ENCODE measurements around the gene SLC39A1. TPM values are rescaled to one million over a fixed set of nuclear protein-coding genes. Genes with fewer than 3 reads are reported as not detected.

The SLC39A1 gene
- total and polyA plus RNA-seq, 2 donors (not counting 3 experiments of a cell fraction or from before 2014, with no cell fraction given): 75.8 to 98.0 TPM

DNA sequence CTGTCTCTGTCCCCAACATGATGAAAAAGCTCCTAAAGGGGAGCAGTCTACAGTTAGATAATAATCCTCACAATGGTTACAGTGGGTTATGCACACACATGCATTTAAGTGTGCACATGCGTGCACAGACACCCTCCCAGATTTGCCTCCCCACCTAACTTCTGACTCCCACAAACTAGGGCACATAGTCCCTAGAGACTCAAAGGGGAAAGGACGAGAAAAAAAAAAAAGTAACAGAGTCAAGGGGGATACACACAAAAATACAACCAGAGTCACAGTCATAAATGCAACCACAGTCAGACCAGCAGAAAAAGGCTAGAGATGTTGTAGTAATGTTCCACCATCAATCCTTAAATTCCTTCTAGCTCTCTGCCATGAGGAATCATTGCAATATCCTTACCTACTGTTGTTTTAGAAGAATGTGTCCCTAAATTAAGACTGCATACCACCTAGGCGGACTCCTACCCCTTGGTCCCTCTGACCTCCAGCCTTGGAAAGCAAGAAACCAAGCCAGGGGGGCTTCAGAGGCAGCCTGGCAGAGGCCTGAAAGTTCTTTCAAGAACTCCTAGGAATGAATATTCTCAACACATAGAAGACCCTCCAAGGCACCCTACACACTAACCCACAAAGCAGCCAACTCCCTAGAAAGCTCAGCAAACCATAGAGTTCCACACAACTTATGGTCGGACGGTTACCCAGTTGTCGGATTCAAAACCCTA lies 6.2 kb downstream of the SLC39A1 start:
- Histone ChIP-seq H3K27me3 (ENCODE audit: control insufficient read depth in 2 of 2, insufficient read depth in 2 of 2, low read length in 2 of 2) (no peaks in the 10 kb centered on the region), H3K27ac (ENCODE audit: insufficient read depth, low read depth, low read length) (no peak overlapping the region), H4K20me1 (replicated peaks; ENCODE audit: control insufficient read depth, extremely low read depth, insufficient read depth, low read length) (no peaks in the 10 kb centered on the region), H3K9me3 (replicated peaks; ENCODE audit: control insufficient read depth, insufficient read depth, low read length) (no peaks in the 10 kb centered on the region), H3K4me2 (ENCODE audit: insufficient read depth, low read length) (peak overlapping the region; percentile 72), H3K4me3 (replicated peaks in 1 of 3; ENCODE audit: insufficient read depth in 1 of 3, low read depth in 1 of 3, low read length in 3 of 3) (peak overlapping the region; percentile 47 to 80 (median 75)), H3K9me1 (replicated peaks; ENCODE audit: control insufficient read depth, extremely low read depth, insufficient read depth, low read length) (no peaks in the 10 kb centered on the region), H3K36me3 (ENCODE audit: control insufficient read depth in 2 of 2, extremely low read depth in 1 of 2, insufficient read depth in 2 of 2, low read length in 2 of 2) (peaks cover 2 to 22% of the 10 kb centered on the region in 2 experiments), H2AFZ (ENCODE audit: low read depth, low read length) (no peak overlapping the region), H3K79me2 (ENCODE audit: control insufficient read depth, insufficient read depth, low read length) (peaks cover 40% of the 10 kb centered on the region), H3K9ac (replicated peaks; ENCODE audit: extremely low read depth, insufficient read depth, low read length) (peak overlapping the region; percentile 72), H3K4me1 (ENCODE audit: control insufficient read depth, extremely low read depth, insufficient read depth, low read length) (peaks cover 25% of the 10 kb centered on the region)
- BruUV-seq (replicated peaks): TSS peak; percentile 1
- DNase-seq (ENCODE audit: low read depth, low spot score) (no peak), FAIRE-seq (no peak)
- CTCF ChIA-PET: interaction anchor here (4.2 kb wide), 1 partner anchor 11 kb away, joined by 25 read pairs; the partner anchor contains the start of gene DENND4B
- dilution Hi-C loops (cut with MboI; ENCODE audit: extremely low pct_ligation_motif_present, low sequenced_read_pairs) (no loop called here), intact Hi-C loops (cut with micrococcal nuclease) (no loop called here)
- POLR2A ChIA-PET: interaction anchor here (1.2 kb wide), 1 partner anchor 76 kb away, joined by 3 read pairs; no protein-coding TSS in a partner anchor
- TF ChIP-seq GATA2 (IDR thresholded peaks at IDR 0.05; ENCODE audit: insufficient read depth, insufficient read length, low read depth, low read length) (no peak), POLR2A (IDR thresholded peaks at IDR 0.05; ENCODE audit: low read depth, low read length) (no peak), FOS (IDR thresholded peaks at IDR 0.05; ENCODE audit: borderline replicate concordance, insufficient read depth, low read length) (no peak)
- TF ChIP-seq, protein P1, sequence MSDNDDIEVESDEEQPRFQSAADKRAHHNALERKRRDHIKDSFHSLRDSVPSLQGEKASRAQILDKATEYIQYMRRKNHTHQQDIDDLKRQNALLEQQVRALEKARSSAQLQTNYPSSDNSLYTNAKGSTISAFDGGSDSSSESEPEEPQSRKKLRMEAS (IDR thresholded peaks at IDR 0.05; ENCODE audit: insufficient read depth, insufficient read length): no peak

DNA sequence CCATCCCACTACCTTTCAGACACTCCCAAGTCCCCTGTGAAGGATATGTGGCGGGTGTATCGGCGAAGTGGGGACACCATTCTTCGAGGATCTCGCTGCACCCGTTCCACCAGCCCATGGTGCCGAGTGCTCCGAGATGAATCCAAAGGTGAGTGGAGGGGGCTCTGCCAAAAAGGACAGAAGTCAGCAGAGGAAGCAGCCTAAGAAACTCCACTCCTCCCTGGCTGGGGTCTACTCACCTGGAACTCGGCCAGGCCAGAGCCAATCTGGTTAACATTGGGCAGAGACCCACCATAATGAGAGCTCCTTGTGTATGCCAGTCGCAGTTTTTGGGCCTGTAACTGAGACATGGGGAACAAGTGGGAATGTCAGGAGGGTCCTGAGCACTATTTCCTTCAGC lies 8.5 kb downstream of the SLC39A1 start:
- H2AFZ ChIP-seq (ENCODE audit: low read depth, low read length): no peak overlapping the region
- intact Hi-C loops (cut with micrococcal nuclease) (no loop called here), dilution Hi-C loops (cut with MboI; ENCODE audit: extremely low pct_ligation_motif_present, low sequenced_read_pairs) (no loop called here)
- peaks cover 6 to 33% of the 10 kb centered on the region in 2 experiments for H3K36me3 ChIP-seq (ENCODE audit: control insufficient read depth in 2 of 2, extremely low read depth in 1 of 2, insufficient read depth in 2 of 2, low read length in 2 of 2)
- ChIA-PET POLR2A (no interaction called here), CTCF (interaction anchor here (1.7 kb wide), 1 partner anchor 32 kb away, joined by 4 read pairs; the partner anchor contains the start of gene RAB13)
- peaks cover 34% of the 10 kb centered on the region for H3K79me2 ChIP-seq (ENCODE audit: control insufficient read depth, insufficient read depth, low read length)
- H3K9me3 ChIP-seq (replicated peaks; ENCODE audit: control insufficient read depth, insufficient read depth, low read length): no peaks in the 10 kb centered on the region
- H4K20me1 ChIP-seq (replicated peaks; ENCODE audit: control insufficient read depth, extremely low read depth, insufficient read depth, low read length): no peaks in the 10 kb centered on the region
- no TSS peak for BruUV-seq (replicated peaks)
- no peak for DNase-seq (ENCODE audit: low read depth, low spot score)
- H3K9me1 ChIP-seq (replicated peaks; ENCODE audit: control insufficient read depth, extremely low read depth, insufficient read depth, low read length): no peaks in the 10 kb centered on the region
- H3K27me3 ChIP-seq (ENCODE audit: control insufficient read depth in 2 of 2, insufficient read depth in 2 of 2, low read length in 2 of 2): no peaks in the 10 kb centered on the region
- H3K9ac ChIP-seq (replicated peaks; ENCODE audit: extremely low read depth, insufficient read depth, low read length): no peak overlapping the region
- no peak for FAIRE-seq
- peaks cover 16% of the 10 kb centered on the region for H3K4me1 ChIP-seq (ENCODE audit: control insufficient read depth, extremely low read depth, insufficient read depth, low read length)
- TF ChIP-seq FOS (IDR thresholded peaks at IDR 0.05; ENCODE audit: borderline replicate concordance, insufficient read depth, low read length) (no peak), EZH2 (IDR thresholded peaks at IDR 0.05; ENCODE audit: borderline replicate concordance, low read depth, low read length, severe bottlenecking) (no peak), MYC (IDR thresholded peaks at IDR 0.05; ENCODE audit: low read depth, low read length) (no peak), POLR2A (IDR thresholded peaks at IDR 0.05; ENCODE audit: low read depth, low read length) (no peak), JUN (IDR thresholded peaks at IDR 0.05; ENCODE audit: borderline replicate concordance, insufficient read depth, insufficient read length, low read depth) (no peak), POLR2AphosphoS5 (IDR thresholded peaks at IDR 0.05; ENCODE audit: insufficient read depth, low read depth, low read length) (no peak), GATA2 (IDR thresholded peaks at IDR 0.05; ENCODE audit: insufficient read depth, insufficient read length, low read depth, low read length) (no peak)
- TF ChIP-seq, protein P2, sequence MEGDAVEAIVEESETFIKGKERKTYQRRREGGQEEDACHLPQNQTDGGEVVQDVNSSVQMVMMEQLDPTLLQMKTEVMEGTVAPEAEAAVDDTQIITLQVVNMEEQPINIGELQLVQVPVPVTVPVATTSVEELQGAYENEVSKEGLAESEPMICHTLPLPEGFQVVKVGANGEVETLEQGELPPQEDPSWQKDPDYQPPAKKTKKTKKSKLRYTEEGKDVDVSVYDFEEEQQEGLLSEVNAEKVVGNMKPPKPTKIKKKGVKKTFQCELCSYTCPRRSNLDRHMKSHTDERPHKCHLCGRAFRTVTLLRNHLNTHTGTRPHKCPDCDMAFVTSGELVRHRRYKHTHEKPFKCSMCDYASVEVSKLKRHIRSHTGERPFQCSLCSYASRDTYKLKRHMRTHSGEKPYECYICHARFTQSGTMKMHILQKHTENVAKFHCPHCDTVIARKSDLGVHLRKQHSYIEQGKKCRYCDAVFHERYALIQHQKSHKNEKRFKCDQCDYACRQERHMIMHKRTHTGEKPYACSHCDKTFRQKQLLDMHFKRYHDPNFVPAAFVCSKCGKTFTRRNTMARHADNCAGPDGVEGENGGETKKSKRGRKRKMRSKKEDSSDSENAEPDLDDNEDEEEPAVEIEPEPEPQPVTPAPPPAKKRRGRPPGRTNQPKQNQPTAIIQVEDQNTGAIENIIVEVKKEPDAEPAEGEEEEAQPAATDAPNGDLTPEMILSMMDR (IDR thresholded peaks at IDR 0.05; ENCODE audit: extremely low read depth in 1 of 2, insufficient read depth in 1 of 2, low read depth in 1 of 2, low read length in 2 of 2): no peak
- TF ChIP-seq, protein P1 (IDR thresholded peaks at IDR 0.05; ENCODE audit: insufficient read depth, insufficient read length): no peak
- no peak overlapping the region for H3K4me2 ChIP-seq (ENCODE audit: insufficient read depth, low read length)
- H3K4me3 ChIP-seq (replicated peaks in 1 of 3; ENCODE audit: insufficient read depth in 1 of 3, low read depth in 1 of 3, low read length in 3 of 3): no peak overlapping the region
- no peak overlapping the region for H3K27ac ChIP-seq (ENCODE audit: insufficient read depth, low read depth, low read length)
